Tibial nerve (tissue), 4 donors: ENCODE data around the gene LAYN.

Experiments
- CTCF ChIP-seq, 5 experiments: fragments of 200-600 bp in 3 of 5; fragments of 450-650 bp in 2 of 5; sonication (generic) in 3 of 5; IDR thresholded peaks; one replicate each; pipeline ENCODE4 v1.5.1; 2016 to 2019; ENCODE audit warnings: antibody characterized with exemption in 5 of 5, mild to moderate bottlenecking in 3 of 5, moderate library complexity in 2 of 5
- EP300 ChIP-seq, 2 donors: sonication (generic); formaldehyde crosslinking; IDR thresholded peaks; one replicate each; pipeline ENCODE4 v1.6.1; 2017; ENCODE audit warnings: antibody characterized with exemption in 2 of 2, mild to moderate bottlenecking in 1 of 2
- POLR2A ChIP-seq, 2 donors: fragments of 450-650 bp; IDR thresholded peaks; one replicate each; pipeline ENCODE4 v1.6.1; 2017; ENCODE audit warnings: antibody characterized with exemption in 2 of 2, mild to moderate bottlenecking in 2 of 2, moderate library complexity in 2 of 2

DNA sequence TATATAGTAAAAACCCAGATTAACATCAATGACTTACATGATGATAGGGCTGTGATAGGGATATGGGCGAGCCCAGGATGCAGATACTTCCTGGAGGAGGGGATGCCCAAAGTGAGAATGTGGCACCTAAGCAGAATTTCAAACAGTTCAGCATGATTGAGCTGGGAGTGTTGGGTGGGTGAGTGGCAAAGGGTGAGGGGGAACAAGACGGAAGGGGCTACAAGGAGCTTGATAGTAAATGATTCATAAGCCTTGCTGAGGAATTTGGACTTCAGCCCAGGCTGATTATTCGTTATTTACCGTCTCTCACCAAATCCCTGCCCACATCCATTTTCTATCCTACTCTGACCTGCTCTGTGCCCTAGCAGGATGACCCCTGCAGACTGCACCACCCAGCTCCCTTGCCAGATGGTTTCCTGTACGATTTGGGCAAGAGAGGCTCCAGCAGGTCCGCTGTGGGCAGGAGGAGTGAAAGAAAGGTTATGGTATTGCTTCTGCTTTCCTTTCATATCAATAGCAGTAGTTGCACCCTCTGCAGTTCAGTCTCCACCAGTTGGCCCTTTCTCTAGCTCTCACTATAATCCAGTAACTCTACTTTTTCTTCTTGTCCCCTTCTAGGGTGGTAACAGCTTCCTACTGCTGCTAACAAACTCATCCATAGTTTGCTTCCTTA, 31.4 kb downstream of the LAYN start:
- TF ChIP-seq CTCF (IDR thresholded peaks at IDR 0.05), result no peak
- TF ChIP-seq POLR2A (IDR thresholded peaks at IDR 0.05), result no peak
- no peak for TF ChIP-seq EP300 (IDR thresholded peaks at IDR 0.05)
